ENCODE results near the gene PPP6R1.
A peak's percentile ranks its signal among the peaks of the same experiment; 100 is the strongest.

The PPP6R1 gene

DNA sequence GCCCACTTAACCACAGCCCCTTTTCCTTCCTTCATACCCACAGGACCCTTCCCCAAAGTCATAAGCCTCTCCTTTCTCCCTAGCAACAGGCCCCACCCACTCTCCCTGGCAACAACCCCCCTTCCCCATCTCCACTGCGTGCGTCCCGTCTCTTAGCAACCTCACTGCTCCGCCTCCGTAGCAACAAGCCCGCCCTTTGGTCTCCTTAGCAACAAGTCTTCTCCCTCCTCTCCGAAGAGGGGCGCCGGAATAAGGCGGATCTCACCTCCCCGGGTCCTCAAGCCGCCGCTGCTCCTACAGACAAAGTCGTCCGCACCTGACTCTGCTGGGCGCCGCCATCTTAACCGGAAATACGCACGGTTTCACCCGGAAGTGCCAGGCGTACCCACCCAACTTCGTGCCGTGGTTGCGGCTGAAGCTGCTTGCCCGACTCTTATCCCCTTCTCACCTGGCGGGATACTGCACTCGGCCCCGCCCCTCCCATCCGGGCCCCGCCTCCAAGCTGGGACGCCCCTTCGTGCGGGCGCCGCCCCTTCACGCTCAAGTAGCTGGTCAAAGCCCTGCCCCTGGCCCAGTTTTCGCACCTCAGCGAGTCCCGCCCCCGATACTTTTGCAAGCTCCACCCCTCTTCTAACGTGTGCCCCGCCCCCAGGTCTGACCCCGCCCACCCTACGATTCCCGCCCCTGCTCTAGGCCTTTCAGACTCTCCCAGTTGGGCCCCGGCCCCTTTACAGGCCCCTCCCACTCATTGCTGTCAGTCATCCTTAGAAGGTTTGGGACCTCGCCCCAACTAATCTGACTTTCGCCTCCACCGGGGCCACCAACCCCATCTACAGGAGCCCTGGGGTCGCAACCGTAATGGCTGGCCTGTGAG is 21.2 kb upstream of the PPP6R1 start, which contains the start of gene HSPBP1:
TSS of gene HSPBP1 (minus strand) at position 341 of the 874 bp plus-strand sequence. CDS start 502 bp downstream, outside the sequence.
- peak; percentile 96 for DNase-seq (ENCODE audit: low read depth, low spot score)

- DNase-seq (ENCODE audit: low read depth, low spot score), result no peak
These were observed 20.5 kb upstream of the PPP6R1 start for GRCh38 chr19:55279340-55279739.

- no peak for DNase-seq (ENCODE audit: low read depth, low spot score)
These were observed 19.7 kb upstream of the PPP6R1 start for GRCh38 chr19:55278391-55279135.

GRCh38 chr19:55277494-55277893 is 18.7 kb upstream of the PPP6R1 start:
- no peak for DNase-seq (ENCODE audit: low read depth, low spot score)

DNA sequence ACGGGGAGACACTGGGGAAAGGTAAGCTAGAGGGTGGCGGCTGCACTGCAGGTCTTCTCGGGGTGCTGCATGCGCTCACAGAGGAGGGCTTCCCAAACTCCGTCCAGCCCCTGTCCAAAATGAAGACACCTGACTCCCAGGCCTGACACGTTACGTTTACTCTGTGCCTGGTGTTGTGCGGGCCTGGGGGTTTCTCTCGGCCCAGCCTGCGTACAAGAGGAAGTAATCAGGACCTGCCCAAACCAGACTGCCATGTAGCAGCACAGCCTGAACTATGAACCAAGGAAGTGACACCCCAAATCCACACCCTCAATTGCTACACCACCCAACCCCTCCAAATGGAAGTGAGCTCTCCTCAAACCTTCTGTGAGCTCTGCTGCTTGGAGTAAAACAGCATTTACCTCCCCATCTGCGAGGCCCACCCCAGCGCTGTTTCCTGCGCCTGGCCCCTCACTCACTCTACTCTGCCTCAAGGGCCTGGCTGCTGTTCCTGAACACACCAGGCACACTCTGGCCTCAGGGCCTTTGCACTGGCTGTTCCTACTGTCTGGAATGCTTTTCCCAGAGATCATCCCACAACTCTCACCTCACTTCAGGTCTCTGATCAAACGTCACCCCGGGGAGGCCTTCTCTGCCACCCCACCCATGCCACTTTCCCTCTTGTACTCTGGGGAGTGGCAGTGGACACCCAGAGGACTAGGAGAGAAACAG is 18.1 kb upstream of the PPP6R1 start:
- DNase-seq (ENCODE audit: low read depth, low spot score), result no peak

- DNase-seq (ENCODE audit: low read depth, low spot score), result no peak
These were observed 17.3 kb upstream of the PPP6R1 start for GRCh38 chr19:55275851-55276719.

GRCh38 chr19:55273978-55274707 is 15.3 kb upstream of the PPP6R1 start:
- no peak for DNase-seq (ENCODE audit: low read depth, low spot score)

GRCh38 chr19:55272142-55272541 is 13.3 kb upstream of the PPP6R1 start:
- no peak for DNase-seq (ENCODE audit: low read depth, low spot score)

GRCh38 chr19:55270172-55270942 is 11.5 kb upstream of the PPP6R1 start:
- DNase-seq (ENCODE audit: low read depth, low spot score), result no peak

GRCh38 chr19:55269299-55269698 is 10.5 kb upstream of the PPP6R1 start:
- DNase-seq (ENCODE audit: low read depth, low spot score), result no peak

GRCh38 chr19:55266840-55267239 is 8.0 kb upstream of the PPP6R1 start:
- no peak for DNase-seq (ENCODE audit: low read depth, low spot score)

GRCh38 chr19:55266404-55266803 is 7.6 kb upstream of the PPP6R1 start:
- no peak for DNase-seq (ENCODE audit: low read depth, low spot score)

DNA sequence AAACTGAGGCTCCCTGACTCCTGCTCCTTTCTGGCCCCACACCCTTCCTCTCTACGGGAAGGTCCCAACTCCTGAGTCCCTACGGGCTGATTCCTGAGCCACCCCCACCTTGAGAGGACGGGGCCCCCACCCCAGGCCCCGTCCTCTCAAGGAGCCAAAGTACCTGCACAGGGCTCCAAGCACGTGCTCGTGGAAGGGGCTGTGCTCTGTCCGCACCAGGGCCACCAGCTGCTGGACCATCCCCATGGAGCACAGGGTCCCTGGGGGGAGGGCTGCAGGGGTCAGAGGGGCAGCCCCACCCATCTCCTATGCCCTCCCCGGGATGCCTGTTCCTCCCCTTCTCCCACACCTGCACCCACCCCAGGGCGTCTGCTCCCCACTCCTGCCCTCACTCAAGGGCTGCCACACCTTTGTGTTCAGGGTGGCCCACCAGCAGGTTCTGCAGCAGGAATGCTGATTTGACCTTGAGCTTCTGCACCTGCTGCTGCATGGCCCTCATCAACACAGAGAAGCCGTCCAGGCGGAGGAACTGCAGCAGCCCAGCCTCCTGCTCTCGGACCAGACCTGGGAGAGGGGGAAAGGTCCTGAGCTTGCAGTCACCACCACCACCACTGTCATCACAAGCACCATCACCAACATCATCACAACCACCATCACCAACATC is 7.0 kb upstream of the PPP6R1 start:
- DNase-seq (ENCODE audit: low read depth, low spot score), result no peak

DNA sequence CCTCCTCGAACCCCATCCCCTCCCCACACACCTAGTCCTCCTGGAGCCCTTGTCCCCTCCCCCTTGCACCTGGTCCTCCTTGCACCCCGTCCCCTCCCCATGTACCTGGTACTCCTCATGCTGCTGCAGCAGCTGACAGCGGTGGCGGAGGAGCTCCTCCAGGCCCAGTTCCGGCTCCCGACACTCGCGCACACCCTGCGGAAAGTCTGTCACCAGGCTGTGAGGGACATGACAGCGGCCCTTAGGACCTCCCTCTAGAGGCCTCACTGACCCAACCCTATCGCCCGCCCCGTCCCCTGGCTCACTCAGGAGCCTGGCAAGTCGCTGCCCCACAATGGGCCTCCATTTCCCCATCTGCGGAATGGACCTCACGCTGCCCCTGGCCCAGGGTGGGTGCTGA is 6.4 kb upstream of the PPP6R1 start:
- no peak for DNase-seq (ENCODE audit: low read depth, low spot score)

- no peak for DNase-seq (ENCODE audit: low read depth, low spot score)
These were observed 5.7 kb upstream of the PPP6R1 start for GRCh38 chr19:55264531-55264930.

DNA sequence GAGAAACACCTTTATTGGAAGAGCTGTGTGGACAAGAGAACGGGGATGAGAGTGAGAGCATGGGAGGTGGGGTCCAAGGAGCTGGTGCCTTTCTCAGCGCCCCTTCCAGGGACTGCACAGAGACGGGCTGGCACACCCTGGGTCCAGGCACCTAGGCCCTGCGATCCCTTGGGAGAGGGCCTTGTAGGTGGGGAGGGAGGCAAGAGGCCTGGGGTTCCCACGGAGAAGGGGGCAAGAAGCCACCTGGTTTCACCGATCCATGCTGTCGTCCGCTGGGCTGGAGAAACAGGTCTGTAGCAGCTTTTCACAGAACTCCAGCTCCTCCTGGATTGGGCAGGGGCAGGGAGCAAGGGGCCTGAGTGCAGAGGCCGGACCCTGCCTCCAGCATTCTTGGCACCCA is 3.5 kb upstream of the PPP6R1 start:
- no peak for DNase-seq (ENCODE audit: low read depth, low spot score)

DNA sequence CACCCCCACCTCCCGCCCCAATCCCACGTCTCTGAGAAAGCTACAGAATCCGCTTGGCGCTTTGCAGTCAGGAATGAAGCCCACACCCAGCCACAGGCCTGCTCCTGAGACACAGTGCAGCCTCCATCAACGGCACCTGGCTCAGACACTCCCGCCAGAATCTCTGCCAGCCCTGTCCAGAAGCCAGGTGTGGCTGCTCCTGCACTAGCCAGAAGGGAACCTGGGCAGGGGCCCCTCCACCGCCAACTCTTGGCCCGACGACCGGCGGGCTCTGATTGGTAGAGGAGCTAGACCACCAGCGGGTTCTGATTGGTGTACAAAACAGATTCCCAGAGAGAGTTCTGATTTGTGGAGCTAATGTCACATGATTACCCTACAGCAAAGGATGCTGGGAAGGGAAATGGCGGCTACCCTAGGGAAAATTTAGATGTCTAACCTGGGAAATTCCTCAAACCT is 2.9 kb upstream of the PPP6R1 start:
- peak; percentile 28 for DNase-seq (ENCODE audit: low read depth, low spot score)

GRCh38 chr19:55259540-55260210 is 858 bp upstream of the PPP6R1 start:
- DNase-seq (ENCODE audit: low read depth, low spot score), result no peak

DNA sequence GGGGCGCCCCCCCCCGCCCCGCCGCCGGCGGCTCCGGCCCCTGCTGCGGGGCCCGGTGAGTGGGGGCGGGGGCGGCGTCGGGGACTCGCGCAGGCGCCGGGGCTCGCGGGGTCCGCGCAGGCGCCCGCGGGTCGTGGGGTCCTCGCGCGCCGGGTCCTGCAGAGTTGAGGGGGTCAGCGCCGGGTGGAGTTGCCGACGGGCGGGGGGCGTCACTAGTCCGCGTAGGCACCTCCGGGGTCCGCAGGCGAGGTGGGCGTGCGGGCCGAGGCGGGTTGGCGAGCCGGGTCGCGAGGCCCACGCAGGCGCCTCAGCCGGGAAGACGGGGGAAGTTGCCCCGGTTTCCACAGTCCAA is 365 bp downstream of the PPP6R1 start:
- DNase-seq (ENCODE audit: low read depth, low spot score), result no peak

Data from iPS DF 19.7 (cell line).